Fibroblast of pulmonary artery (primary cell): ENCODE data around the gene RNF111.

ENCODE experiments used
- DNase-seq: peaks from one replicate; pipeline ENCODE4 v3.0.0-alpha.2; 2010; ENCODE audit warnings: low read depth
- H3K4me3 ChIP-seq: replicated peaks from 2 replicates; pipeline ENCODE4 v1.5.1; 2011; ENCODE audit warnings: low read depth, mild to moderate bottlenecking, control low read depth, low read length, moderate library complexity
- CTCF ChIP-seq: IDR thresholded peaks from 2 replicates; pipeline ENCODE4 v1.5.1; 2011; ENCODE audit warnings: mild to moderate bottlenecking, control low read depth, low read length, inconsistent platforms; ENCODE audit errors: missing control alignments

The RNF111 gene

GRCh38 chr15:59104912-59105732 is 117.7 kb downstream of the RNF111 start, which contains the start of gene CCNB2:
CCNB2 (plus strand) TSS chr15:59105146; CDS start chr15:59105269, 123 bp downstream.
- no peak for TF ChIP-seq CTCF

DNA sequence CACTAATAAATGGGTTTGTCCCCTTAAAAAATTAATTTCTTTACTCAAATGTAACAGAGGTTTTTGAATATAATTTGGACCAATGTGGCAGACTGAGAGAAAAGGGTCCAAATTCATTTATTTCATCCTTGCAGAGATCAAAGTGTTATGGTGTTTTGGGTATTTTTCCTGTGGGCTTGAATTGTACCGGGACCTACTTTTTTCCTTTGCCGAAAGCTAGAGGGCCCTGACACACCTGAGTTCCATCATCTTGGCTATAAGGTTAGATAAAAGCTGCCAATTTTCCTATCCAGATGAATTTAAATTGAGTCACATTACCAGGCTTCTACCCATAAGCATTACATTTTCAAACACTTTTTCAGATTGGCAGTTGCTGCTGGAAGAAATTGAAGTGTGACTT is 118.4 kb downstream of the RNF111 start:
- peak; percentile 6 for TF ChIP-seq CTCF
- H3K4me3 ChIP-seq, result peak overlapping the region; percentile 89
- no peak for DNase-seq

More at GRCh38 chr15:59104912-59105732, 117.7 kb downstream of the RNF111 start, which contains the start of gene CCNB2:
- H3K4me3 ChIP-seq, result peak within 1 kb of the TSS; percentile 89
- DNase-seq, result peak; percentile 95

DNA sequence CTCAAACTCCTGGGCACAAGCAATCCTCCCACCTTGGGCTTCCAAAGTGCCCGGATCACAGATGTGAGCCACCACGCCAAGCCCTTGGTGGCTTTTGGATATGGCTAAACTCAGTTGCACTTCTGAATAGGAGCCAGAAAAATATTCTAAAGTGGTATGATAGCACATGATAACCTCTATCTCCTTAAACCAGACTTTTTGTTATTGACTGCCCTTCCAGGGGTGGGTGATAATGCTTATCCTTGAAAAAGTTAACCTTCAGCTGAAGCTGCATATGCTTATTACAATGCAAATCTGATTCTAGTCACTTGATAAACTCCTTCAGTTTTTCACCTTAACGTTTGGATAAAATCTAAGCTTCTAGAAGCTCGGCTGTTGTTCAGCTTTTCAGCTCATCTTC is 123.8 kb downstream of the RNF111 start:
- no peak overlapping the region for H3K4me3 ChIP-seq
- DNase-seq, result no peak
- TF ChIP-seq CTCF, result no peak

DNA sequence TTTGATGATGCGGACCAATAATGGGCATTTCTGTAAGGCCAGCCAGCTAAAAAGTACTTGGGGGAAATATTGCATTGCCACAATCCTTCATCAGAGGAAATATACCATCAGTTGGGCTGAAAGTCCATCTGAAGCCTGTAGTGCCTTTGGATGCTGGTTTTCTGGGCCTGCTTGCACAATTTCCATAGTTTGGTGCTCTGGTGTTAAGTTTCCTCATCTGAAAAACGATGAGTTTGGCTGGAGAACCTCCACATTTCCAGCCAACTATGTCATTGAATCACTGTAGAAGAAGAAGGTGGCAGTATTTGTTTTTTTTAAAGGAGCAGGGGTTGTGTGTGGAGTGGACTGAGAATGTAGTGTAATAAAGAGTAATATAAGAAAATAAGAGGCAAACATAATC is 127.6 kb downstream of the RNF111 start:
- no peak for DNase-seq
- TF ChIP-seq CTCF, result no peak
- H3K4me3 ChIP-seq, result no peak overlapping the region

DNA sequence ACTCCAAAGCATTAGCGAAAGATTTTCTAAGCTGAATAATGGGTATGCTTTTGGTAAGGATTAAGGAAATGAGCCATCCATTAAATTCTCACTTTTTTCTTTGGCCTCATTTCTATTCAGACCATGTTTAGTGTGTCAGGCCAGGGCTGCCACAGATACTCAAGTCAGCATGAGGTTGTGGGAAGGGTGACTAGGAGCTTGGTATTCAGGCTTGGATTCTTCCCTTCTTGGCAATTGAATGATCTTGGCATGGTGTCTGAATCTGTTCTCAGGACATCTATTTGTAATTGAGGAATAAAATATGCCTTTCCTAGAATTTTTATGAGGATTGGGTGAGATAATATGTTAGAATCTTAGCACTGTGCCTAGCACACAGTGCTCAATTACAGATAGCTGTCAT is 128.7 kb downstream of the RNF111 start:
- TF ChIP-seq CTCF, result no peak
- DNase-seq, result no peak
- H3K4me3 ChIP-seq, result no peak overlapping the region

GRCh38 chr15:59116771-59117170 is 129.3 kb downstream of the RNF111 start:
- no peak for DNase-seq
- H3K4me3 ChIP-seq, result no peak overlapping the region
- no peak for TF ChIP-seq CTCF

DNA sequence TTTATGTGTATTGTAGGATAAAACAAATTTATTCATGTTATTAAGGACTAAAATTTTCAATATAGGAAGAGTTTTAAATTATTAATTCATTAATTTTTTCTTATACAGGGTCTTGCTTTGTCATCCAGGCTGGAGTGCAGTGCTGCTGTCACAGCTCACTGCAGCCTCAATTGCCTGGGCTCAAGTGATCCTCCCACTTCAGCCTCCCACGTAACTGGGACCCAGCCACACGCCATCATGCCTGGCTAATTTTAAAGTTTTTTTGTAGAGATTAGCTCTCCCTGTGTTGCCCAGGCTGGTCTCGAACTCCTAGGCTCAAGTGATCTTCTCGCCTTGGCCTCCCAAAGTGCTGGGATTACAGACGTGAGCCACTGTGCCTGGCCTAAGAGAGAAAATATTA is 132.2 kb downstream of the RNF111 start:
- TF ChIP-seq CTCF, result no peak

More for the DNA sequence above, 132.2 kb downstream of the RNF111 start:
- no peak overlapping the region for H3K4me3 ChIP-seq
- DNase-seq, result no peak
